Kidney epithelial cell (primary cell): ENCODE results near the gene OBSCN. TPM values are rescaled to one million over a fixed set of nuclear protein-coding genes. Genes with fewer than 3 reads are reported as not detected.
A peak's percentile ranks its signal among the peaks of the same experiment; 100 is the strongest.

Experiments used
- DNase-seq: peaks from one replicate; pipeline ENCODE4 v3.0.0-alpha.2; 2010; ENCODE audit warnings: low read depth
- H3K27me3 ChIP-seq: 2 replicates; pipeline ENCODE4 v1.6.0; 2011; ENCODE audit warnings: low read length; ENCODE audit not compliant: control insufficient read depth, insufficient read depth
- H3K36me3 ChIP-seq: 2 replicates; pipeline ENCODE4 v1.5.1; 2011; ENCODE audit warnings: low read length; ENCODE audit not compliant: control insufficient read depth, insufficient read depth
- H3K4me3 ChIP-seq: 2 replicates; pipeline ENCODE4 v1.5.1; 2011; ENCODE audit warnings: low read depth, mild to moderate bottlenecking, control low read depth, low read length
- total RNA-seq: library from RNA; depleted of rRNA; stranded (reverse); fragments of >200 nt; gene quantifications from 2 replicates; pipeline ENCODE4 v1.2.3, GENCODE V29; 2015
- TF ChIP-seq, protein P1 (sequence below): IDR thresholded peaks from 2 replicates; pipeline ENCODE4 v1.5.1; 2011; ENCODE audit warnings: mild to moderate bottlenecking, moderate library complexity, low read length, control low read depth, inconsistent platforms; ENCODE audit not compliant: insufficient read depth, poor library complexity, severe bottlenecking

The OBSCN gene
- total RNA-seq, 1 donor from 2014 or later = 13.5 TPM

DNA sequence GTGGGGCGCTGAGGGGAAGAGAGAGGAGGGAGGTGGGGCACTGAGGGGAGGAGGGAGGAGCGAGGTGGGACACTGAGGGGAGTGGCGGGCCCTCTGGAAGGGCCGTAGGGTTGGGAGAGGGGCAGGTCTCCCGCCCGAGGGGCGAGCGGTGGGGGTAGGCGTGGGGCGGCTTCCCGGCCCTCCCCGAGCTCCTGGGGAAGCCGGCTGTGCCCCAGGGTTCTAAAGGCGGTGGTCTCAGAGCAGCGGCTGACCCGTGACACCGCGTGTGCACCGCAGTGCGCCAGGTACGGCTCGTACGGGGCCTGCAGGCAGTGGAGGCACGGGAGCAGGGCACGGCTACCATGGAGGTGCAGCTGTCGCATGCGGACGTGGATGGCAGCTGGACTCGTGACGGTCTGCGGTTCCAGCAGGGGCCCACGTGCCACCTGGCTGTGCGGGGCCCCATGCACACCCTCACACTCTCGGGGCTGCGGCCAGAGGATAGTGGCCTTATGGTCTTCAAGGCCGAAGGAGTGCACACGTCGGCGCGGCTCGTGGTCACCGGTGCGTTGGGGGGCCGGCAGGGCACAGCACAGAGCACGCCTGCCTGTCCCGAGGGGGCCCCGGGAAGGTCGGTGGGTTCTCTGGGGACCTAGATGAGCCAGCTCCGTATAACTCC, 68.5 kb downstream of the OBSCN start:
- no peak for DNase-seq
- H3K27me3 ChIP-seq = peaks cover 2% of the 10 kb centered on the region
- no peaks in the 10 kb centered on the region for H3K36me3 ChIP-seq
- TF ChIP-seq, protein P1, sequence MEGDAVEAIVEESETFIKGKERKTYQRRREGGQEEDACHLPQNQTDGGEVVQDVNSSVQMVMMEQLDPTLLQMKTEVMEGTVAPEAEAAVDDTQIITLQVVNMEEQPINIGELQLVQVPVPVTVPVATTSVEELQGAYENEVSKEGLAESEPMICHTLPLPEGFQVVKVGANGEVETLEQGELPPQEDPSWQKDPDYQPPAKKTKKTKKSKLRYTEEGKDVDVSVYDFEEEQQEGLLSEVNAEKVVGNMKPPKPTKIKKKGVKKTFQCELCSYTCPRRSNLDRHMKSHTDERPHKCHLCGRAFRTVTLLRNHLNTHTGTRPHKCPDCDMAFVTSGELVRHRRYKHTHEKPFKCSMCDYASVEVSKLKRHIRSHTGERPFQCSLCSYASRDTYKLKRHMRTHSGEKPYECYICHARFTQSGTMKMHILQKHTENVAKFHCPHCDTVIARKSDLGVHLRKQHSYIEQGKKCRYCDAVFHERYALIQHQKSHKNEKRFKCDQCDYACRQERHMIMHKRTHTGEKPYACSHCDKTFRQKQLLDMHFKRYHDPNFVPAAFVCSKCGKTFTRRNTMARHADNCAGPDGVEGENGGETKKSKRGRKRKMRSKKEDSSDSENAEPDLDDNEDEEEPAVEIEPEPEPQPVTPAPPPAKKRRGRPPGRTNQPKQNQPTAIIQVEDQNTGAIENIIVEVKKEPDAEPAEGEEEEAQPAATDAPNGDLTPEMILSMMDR = no peak
- peak overlapping the region; percentile 36 for H3K4me3 ChIP-seq

DNA sequence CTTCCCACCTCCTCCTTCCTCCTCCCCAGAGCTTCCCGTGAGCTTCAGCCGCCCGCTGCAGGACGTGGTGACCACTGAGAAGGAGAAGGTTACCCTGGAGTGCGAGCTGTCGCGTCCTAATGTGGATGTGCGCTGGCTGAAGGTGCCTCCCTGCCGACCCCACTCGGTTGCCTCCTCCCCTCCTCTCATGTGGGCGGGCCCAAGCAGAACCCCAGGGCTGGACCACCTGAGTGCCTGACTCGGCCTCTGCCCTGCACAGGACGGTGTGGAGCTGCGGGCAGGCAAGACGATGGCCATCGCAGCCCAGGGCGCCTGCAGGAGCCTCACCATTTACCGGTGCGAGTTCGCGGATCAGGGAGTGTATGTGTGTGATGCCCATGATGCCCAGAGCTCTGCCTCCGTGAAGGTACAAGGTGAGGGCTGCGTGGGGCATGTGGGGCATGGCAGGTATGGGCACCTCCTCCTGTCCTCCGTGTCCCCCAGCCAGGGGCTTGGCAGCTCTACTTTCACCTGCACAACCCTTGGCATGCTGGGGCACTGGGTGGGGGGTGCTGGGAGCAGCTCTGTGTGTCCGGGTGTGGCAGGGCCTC, 69.2 kb downstream of the OBSCN start:
- Histone ChIP-seq H3K4me3 (no peak overlapping the region), H3K27me3 (peaks cover 2% of the 10 kb centered on the region), H3K36me3 (no peaks in the 10 kb centered on the region)
- no peak for DNase-seq
- TF ChIP-seq, protein P1 = no peak

DNA sequence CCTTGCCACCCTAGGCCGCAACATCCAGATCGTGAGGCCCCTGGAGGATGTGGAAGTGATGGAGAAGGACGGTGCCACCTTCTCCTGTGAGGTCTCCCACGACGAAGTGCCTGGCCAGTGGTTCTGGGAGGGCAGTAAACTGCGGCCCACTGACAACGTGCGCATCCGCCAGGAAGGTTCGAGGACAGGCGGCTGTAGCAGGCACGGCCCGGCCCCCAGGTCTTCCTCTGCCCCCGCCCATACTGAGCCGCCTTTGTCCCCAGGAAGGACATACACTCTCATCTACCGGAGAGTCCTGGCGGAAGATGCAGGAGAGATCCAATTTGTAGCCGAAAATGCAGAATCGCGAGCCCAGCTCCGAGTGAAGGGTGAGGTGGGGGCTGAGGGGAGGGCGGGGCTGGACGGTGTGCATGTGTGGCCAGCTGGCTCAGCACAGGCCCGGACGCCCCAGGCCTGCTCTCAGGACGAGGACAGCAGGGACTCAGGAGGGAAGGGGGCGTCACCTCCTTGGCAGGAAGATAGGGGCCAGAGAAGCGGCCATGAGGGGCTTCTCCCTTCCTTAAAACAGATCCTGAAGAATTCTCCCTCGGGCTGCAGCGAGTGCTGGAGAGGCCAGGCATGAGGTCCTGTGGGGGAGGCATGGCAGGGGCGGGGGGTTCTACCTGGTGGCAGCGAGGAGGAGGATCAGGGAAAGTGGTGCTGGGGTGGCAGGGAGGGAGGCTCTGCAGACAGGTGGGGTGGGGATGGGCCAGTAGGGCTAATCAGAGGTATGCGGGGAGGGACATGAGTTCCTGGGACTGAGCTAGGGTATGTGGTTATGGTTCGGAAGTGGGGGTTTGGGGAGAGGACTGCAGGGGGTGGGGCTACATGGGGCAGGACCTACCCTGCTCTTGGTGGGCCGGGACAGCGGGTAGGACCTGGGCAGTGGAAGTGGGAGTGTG, 69.9 kb downstream of the OBSCN start:
- TF ChIP-seq, protein P1 = no peak
- no peak for DNase-seq

DNA sequence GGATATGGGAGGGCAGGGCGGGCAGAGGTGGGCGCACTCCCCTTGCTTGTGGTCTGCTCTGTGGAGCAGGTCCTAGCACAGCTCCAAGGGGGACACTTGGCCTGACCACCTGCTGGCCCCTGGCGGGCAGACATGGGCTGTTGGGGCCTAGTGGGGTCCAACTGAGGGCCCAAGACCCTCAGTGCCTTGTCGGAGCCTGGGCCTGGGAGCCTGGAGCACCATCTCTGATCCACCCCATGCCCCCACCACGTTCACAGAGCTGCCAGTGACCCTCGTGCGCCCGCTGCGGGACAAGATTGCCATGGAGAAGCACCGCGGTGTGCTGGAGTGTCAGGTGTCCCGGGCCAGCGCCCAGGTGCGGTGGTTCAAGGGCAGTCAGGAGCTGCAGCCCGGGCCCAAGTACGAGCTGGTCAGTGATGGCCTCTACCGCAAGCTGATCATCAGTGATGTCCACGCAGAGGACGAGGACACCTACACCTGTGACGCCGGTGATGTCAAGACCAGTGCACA, 70.6 kb downstream of the OBSCN start:
- TF ChIP-seq, protein P1 = no peak
- Histone ChIP-seq H3K4me3 (no peak overlapping the region), H3K27me3 (peaks cover 2% of the 10 kb centered on the region), H3K36me3 (no peaks in the 10 kb centered on the region)
- no peak for DNase-seq

More for the DNA sequence above, 69.9 kb downstream of the OBSCN start:
- H3K36me3 ChIP-seq = no peaks in the 10 kb centered on the region
- H3K4me3 ChIP-seq = no peak overlapping the region
- H3K27me3 ChIP-seq = peaks cover 2% of the 10 kb centered on the region

DNA sequence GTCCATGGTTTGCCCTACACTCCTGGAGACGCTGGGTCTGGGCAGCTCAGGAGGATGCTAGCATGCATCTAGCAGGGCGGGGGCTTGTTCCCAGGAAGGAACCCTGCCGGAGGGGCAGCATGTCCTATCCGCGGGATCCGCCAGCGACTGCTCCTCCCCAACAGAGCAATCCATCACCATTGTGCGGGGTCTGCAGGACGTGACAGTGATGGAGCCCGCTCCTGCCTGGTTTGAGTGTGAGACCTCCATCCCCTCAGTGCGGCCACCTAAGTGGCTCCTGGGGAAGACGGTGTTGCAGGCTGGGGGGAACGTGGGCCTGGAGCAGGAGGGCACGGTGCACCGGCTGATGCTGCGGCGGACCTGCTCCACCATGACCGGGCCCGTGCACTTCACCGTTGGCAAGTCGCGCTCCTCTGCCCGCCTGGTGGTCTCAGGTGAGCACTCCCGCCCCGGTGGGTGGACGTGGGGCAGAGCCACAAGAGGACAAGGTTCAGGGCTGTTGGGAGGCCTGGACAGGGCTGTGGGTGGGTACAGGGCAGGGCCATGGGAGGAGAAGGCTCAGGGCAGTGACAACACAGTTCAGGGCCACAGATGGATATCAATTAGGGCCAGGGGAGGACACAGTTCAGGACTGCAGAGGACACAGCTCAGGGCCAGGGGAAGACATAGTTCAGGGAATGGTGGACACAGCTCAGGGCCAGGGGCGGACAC, 71.3 kb downstream of the OBSCN start:
- no peak for DNase-seq
- Histone ChIP-seq H3K36me3 (no peaks in the 10 kb centered on the region), H3K4me3 (no peak overlapping the region), H3K27me3 (peaks cover 2% of the 10 kb centered on the region)
- TF ChIP-seq, protein P1 = no peak
